ENCODE data around the gene FRAT1. TPM values are rescaled to one million over a fixed set of nuclear protein-coding genes. Genes with fewer than 3 reads are reported as not detected.
"Not testable (repeated sequence)": the region's sequence is repeated elsewhere in the genome, so short reads cannot be mapped to it uniquely, and the experiment has no call there.

Gene FRAT1
- polyA plus RNA-seq, 10 donors, result 0.76 to 2.5 (median 1.4) TPM

DNA sequence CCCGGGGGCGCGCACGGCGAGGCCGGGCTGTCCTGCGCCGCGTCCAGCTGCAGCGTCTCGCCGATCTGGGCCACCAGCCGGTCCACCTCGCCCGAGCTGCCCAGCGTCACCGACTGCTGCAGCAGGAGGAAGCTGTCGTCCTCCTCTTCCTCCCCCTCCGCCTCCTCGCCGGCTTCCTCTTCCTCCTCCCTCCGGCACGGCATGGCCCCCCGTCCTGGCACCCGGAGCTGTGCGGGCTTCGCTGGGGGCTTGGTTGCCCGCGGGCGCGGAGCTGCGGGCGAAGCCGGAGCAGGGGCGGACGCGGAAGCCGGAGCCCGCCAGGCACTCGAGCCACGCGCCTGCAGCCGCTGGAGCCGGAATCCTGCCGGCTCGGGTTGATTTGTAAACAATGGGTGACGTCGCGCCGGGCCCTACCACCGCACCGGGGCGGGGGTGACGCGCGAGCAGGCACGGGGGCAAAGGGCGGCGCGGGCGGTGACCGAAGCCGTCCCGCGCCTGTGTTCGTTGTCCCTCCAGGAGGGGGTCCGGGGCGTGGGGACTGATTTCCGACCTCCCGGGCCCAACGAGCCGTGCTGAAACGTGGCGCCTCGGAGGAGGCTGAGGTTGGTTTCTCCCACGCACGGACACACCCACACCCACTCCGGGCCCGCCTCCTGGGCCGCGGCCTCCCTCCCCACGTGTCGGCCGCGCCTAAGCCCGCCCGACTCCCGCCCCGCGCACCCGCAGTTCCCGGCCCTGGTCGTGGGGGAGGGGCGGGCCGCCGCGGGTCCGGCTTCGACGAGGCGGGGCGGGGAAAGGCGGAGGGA, 15.5 kb downstream of the FRAT1 start, which contains the start of gene FRAT2:
FRAT2 (minus strand) TSS at position 360 of the 806 bp plus-strand sequence; CDS start at position 203, 157 bp downstream.
- DNase-seq, result peak; percentile 90 to 98 (median 95)

DNA sequence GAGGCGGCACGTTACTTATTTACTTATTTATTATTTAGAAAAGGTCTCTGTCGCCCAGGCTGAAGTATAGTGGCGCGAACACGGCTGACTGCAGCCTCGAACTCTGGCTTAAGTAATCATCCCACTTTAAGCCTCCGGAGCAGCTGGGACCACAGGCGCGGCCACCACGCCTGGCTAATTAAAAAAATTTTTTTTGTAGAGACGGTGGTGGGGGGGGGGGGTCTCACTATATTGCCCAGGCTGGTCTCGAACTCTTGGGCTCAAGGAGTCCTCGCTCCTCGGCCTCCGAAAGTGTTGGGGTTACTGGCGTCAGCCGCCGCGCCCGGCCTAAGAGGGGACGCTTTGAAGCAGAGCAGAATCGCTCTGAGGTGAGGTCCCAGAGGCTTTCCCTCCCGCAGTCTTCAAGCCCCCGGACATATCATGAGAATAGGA, 16.1 kb downstream of the FRAT1 start:
- DNase-seq, result peak in 1 of 3 donors; percentile 27

DNA sequence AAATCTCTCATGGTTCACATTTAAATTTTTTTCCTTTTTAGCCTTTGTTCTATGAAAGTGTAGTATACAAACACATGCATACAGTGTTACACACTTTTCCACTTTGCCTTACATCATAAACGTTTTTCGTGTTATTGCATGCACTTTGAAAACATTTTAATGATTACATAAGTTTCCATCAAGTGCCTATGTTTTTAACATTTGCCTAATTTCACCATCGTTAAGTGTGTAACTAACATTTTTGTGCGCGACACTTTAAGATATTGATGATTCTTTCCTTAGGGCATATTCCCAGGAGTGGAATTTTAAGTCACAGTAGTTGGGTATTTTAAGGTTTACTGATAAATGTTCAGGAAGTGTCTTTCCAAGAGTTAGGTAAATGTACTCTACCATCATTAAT, 16.9 kb downstream of the FRAT1 start:
- peak in 1 of 3 donors; percentile 35 for DNase-seq

DNA sequence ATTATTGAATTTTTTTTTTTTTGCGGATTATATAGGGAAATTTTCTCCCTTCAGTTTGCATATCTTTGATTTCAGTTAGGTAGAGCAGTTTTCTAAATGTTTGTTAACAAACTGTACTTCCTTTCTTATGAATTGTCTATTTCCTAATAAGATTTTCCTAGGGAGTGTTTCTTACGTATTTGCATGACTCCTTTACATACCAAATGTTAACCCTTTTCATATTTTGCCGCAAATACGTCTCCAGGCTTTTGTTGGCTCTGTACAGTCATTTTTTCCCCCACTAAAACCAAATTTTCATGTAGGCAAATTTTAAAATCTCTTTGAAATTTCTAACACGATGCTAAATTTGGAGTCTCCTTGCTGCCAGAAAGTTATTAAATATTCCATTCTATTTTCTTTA, 17.4 kb downstream of the FRAT1 start:
- DNase-seq, result no peak

DNA sequence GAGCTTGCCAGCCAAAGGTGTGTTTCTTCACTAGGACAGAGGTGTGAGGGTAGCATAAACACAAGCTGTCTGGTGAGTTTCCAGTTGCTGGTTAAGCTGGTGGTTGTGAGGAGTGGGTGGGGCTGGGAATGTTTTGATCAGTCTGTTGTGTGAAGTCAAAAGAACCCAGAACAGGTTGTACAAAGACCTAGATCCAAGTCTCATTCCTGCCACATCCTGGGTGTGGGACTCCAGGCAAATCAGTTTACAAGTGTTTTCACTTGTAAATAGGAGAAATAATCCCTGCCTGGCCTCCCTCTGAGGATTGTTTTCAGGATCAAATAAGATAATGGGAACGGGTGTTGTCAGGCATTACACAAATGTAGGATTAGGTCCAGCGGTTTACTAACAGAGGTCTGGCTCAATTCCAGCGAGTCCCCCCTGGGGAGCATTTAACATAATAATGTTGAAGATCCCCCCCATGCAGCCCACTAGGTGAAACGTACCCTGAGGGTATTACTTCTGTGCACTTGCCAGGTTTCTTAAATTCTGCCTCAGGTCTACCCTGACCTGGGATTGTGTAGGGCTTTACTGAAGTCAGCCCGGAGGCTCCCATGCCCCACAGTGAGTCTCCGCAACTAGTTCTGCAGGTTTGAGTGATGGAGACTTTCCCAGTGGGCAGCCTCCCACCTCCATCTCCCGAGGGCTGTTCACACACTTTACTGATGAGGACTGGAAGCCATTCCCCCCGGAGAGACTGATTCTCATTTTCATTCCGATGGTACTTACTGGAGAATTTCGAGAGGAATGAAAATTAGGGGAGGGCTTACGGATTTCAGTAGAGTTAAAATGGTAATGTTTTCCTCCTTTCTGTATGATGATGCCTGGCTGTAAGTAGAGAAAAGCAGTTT, 18.1 kb downstream of the FRAT1 start:
- peak in 1 of 3 donors; percentile 30 for DNase-seq

DNA sequence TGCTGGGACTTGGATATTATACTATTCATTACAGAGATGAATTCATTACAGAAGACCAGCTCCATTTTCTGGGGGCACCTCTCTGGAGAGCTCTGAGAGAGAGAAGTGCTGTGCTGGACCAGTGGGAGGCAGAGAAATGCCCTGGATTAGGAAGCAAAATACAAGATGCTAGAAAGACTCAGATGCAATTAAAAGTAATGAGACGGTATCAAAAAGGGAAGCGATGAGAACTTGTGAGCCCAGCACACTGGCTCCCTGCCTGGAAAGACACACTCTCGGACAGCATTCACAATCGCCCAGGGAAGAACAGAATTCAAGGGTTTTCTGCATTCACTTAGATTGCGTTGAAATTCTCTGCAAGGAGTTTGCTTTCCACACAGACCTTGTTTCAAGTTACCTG, 19.0 kb downstream of the FRAT1 start:
- DNase-seq, result peak in 1 of 3 donors; percentile 39

DNA sequence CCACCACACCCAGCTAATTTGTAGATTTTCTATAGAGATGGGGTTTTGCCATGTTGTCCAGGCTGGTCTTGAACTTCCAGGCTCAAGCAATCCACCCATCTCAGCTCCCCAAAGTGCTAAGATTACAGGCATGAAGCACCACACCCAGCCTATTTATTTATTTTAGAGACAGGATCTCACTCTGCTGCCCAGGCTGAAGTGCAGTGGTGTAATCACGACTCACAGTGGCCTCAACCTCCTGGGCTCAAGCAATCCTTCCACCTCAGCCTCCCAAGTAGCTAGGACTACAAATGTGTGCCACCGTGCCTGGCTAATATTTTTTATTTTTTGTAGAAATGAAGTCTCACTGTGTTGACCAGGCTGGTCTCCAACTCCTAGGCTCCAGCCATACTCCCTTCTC, 22.3 kb downstream of the FRAT1 start:
- DNase-seq, result no peak

DNA sequence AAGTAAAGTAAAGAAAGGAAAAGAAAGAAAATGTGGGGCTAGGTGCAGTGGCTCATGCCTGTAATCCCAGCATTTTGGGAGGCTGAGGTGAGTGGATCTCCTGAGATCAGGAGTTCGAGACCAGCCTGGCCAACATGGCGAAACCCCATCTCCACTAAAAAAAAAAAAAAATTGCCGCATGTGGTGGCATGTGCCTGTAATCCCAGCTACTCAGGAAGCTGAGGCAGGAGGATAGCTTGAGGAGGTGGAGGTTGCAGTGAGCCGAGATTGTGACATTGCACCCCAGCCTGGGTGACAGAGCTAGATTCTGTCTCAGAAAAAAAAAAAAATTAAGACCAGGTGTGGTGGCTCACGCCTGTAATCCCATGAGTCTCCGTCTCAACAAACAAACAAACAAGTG, 24.6 kb downstream of the FRAT1 start:
- DNase-seq, result not testable (repeated sequence)

DNA sequence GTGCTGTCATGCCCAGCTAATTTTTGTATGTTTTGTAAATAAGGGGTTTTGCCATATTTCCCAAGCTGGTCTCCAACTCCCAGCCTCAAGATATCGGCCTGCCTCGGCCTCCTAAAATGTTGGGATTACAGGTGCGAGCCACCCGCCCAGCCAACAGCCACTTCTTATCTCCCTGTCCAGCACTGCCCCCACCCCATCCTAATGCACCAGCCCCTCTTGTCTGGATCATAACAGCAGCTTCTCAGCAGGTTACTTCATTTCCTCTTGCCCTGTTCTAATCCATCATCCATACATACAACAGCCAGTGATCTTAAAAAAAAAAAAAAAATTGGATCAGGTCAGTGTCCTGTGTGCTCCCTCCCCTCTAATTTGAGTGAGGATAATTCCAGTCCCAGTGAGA, 28.2 kb downstream of the FRAT1 start:
- DNase-seq, result no peak

DNA sequence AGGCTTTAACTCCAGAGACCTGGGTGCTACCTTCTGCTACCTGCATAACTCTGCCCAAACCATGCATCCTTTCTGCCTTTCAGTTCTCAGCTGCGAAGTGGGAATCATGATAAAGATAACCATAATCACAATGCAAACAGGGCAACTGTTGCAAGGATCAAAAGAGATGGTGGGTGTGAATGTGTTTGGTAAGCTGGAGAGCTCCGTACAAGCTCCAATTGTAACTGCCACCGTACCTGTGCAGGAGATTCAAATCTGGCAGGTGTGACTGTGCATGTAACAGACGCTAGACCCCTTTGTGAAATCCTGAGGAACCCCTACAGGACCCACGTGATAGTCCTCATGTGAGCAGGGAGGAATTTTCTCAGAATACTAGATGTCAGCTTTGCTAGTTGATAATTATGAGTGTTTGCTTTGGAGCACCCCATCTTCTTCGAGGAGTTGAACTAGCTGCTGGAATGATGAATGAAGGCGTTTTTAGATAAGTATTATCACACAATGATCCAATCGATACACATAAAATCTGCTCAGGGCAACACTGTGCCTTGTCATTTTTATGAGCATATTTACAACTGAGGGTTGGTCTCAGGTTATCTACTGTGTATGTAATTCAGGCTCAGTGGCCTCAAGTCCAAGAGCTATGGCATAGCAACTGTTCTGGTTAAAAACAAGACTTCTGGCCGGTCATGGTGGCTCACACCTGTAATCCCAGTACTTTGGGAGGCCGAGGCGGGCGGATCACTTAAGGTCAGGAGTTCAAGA, 30.9 kb downstream of the FRAT1 start:
- DNase-seq, result no peak

DNA sequence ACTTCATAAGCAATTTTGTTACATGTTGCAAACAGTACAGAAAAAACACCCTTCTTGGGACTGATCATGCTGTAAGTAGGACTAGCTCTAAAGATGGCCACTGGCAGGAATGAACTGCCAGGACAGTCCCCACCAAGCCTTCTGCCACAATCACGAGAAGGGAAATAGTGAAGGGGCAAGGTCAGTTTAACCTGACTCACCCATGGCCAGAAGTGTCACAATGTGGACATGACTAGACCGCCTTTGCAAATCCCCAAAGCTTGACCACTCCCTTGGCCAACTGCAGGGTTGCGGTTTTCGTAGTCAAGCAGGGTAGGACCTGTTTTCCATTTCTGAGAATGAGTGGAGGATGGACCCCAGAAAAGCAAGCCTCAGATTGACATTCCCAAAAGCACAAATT, 34.9 kb downstream of the FRAT1 start:
- no peak for DNase-seq

DNA sequence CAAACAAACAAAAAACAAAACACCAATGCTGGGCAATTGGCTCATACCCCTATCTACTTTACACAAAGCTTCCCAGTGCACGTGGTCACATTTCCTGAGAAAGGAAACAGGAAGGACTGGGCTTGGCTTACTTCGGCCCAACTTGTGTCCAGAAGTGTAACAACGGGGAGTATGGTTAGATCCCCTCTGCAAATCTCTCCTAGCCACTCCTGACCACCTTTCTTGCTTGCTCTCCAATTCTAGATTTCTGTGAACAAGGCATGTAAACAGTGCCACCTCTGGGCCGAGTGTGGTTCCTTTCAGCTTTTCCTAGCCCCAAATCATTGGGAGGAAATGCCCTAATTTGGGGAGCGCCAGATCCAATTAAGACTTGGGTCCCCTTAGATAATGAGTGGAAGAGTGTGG, 36.5 kb downstream of the FRAT1 start:
- DNase-seq, result no peak

DNA sequence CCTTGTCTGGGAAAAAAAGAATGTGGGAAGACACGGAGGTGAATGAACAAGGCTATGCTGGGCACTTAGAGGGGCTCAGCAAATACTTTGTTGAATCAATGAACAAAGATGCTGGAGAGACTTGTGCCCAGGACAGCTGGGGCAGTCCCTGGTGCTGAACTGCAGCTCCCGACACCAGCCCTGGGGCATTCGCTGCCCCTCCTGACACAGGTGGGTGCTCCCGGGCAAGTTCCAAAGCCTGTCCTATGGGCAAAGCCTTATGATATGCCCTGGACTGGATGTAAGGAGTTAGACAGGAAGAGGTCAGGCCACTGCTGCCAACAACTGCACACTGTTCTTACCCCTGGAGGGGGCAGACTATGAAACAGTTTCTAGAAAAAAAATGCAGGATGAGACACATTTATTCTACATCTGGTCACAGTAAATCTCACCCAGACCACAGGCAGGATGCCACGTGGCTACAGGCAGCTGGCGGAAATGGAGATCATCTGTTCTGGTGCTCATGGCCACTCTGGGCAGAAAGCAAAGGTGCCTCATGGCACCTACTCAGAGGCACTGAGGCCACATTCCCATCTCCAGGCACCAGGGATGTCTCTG, 37.3 kb downstream of the FRAT1 start:
- DNase-seq, result no peak

DNA sequence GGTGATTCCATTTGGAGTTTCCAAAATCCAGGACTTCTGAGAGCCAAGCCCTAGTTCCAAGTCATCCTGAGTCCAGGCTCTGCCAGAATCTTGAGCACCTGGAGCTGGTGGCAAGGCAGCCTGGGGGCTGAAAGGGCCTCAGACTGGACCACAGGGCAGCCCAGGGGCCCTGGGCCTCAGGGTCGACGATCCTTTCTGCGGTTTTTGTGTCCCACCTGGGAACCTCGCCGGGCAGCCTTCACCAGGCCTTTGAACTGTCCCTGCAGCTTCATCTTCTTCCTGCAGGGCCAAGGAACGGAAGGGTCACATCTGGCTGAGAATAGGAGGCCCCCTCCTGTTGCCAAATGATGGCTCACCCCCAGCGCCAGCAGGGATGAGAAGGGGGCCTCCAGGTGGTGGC, 37.8 kb downstream of the FRAT1 start:
- DNase-seq, result no peak

DNA sequence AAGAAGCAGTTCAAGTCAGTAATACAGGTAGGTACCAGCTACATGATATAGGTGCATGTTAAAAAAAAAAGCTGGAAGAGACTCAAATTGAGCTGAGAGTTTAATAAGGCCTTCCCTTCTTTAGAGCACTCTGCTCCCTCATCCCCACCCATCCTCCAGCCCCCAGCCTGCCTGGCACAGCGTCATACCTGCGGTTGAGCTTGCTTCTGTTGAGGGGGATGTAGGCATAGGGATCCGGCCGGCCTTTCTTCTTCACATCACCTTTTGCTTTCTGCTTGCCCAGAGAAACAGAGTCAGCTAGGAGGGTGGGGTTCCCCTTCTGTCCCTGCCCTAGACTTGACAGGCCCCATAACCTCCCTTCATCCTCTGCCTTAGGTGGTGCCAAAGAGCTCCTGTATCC, 39.3 kb downstream of the FRAT1 start:
- DNase-seq, result no peak

DNA sequence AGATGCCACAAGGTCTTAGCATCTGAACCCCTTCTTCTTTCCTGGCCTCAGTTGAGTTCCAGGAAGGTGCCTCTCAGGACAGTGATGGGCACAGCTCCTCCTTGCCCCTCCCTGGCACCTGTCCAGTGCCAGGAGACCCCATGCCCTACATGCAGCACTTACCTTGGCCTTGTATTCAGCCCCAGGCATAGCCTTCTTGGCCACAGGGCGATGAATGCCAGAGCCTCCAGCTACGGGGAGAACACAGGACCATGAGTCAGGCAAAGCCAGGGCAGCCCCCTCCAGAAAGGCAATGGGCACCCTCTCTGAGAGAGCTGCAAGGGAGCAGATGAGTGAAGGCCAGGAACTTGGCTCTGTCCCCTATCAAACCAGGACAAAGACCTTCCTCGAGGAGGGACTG, 39.7 kb downstream of the FRAT1 start:
- no peak for DNase-seq

DNA sequence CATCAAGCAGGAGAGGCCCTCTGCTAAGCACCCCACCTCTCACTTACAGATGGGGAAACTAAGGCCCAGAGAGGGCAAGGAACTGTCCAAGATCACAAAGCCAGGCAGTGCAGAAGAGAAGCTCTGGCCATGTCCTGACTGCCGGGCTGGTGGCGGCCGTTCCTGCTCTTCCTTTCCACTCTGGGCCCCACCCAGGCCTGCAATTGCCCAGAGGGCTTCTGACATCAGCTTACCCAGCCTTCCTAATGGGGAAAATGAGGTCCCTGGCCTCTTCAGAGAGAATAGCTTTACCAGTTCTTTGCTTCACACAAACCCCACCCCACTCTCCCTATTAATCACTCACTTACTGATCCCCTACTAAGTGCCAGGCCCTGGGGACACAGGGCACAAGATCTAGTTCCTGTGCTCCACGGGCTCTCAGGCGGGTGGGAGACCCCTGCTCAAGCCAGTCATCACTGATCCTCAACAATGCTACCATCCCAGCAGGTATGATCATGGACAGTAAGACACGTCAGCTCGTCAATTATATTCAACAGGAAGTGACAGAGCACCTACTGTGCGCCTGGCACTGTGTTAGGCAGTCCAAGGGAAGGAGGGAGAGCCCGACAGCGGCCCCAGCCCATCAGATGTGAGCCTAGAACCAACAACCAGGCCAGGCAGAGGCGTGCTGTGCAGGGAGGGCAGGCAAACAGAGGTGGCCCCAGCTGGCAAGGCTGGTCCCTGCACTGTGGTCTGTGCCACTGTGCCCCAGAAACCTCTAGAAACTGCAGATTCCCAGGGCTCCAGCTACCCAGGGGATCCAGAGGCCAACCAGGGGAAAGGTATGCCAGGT, 41.9 kb downstream of the FRAT1 start:
- no peak for DNase-seq

DNA sequence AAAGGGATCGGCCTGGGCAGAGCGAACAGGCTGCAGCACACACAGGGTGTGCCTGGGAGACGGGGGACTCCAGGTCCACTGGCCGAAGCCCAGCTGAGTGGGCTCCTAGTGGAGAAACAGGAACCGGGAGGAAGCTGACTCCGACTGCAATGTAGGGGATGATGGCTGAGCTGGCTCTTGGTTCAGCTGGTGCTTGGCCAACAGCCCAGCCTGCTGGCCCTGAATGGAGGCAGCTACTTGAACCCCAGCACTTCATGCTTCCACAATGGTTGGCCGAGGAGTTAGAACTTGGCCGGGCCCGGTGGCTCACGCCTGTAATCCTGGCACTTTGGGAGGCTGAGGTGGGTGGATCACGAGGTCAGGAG, 42.4 kb downstream of the FRAT1 start:
- DNase-seq, result no peak

DNA sequence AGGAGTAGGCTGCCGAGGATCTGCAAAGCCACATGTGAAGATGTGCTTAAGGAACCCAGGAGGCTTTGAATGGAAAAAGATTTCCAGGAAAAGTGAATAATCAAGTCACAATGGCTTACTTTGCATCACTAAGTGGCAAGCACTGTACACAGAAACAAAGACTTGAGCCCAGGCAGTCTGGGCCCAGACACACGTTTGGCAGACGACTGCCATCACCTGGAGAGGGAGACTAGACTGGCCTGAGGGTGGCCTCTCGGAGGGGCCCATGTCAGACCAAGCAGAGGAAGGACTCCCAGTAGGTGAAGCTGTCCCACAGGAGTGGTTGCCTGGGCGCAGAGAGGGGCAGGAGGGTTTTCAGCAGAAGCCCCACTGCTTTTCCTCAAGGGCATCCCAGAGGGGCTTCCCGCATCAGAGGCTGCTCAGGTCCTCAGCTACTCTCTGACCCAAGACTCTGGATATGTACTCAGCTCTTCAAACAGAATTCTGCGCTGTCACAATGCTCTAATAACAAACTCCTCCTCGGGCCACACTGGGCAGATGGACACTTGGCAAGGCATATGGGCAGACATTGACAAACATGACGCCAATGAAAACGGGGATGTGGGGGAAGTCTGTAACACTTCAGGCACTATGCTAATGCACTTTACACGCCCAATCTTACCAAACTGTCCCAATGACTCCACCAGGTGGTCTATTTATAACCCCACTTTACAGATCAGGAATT, 43.4 kb downstream of the FRAT1 start:
- DNase-seq, result no peak

DNA sequence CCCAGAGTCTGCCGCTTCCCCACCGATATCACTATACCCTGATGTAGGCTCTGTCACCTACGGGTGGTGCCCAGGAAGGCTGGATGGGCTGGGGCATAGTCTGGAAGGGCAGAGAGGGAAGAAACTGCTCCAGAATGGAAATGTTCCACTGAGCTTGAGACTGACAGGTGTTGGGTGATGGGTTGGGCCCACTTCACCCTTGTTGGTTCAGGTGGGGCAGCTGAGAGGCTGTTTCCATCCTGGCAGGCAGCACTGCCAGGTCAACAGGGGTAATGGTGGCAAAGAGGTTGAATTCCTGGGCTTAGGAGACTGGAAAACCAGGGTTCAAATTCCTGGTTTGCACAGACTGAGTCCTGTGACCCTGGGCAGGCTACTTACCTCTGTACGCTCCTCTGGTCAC, 44.0 kb downstream of the FRAT1 start:
- DNase-seq, result no peak

Data from muscle of back (tissue), 11 donors.